H9 (cell line): Measurements from ENCODE around the gene SNED1. TPM values are rescaled to one million over a fixed set of nuclear protein-coding genes. Genes with fewer than 3 reads are reported as not detected.

Source experiments
- DNase-seq: peaks from one replicate; pipeline ENCODE4 v3.0.0-alpha.2; 2017
- H2AFZ ChIP-seq: one replicate; pipeline ENCODE4 v1.6.1; 2013; ENCODE audit warnings: mild to moderate bottlenecking, low read length, control low read depth, moderate library complexity
- H2AK5ac ChIP-seq: 2 replicates; pipeline ENCODE4 v1.6.1; 2013; ENCODE audit warnings: low read length, control low read depth, mixed read lengths; ENCODE audit not compliant: insufficient read length
- H2BK120ac ChIP-seq: one replicate; pipeline ENCODE4 v1.6.1; 2013; ENCODE audit warnings: low read depth, mild to moderate bottlenecking, low read length, control low read depth, inconsistent platforms; ENCODE audit not compliant: poor library complexity, severe bottlenecking
- H2BK12ac ChIP-seq: 2 replicates; pipeline ENCODE4 v1.6.1; 2013; ENCODE audit warnings: low read length, control low read depth, mixed read lengths, low read depth; ENCODE audit not compliant: insufficient read length
- H2BK15ac ChIP-seq: 2 replicates; pipeline ENCODE4 v1.6.1; 2013; ENCODE audit warnings: low read depth, low read length, control low read depth
- H2BK20ac ChIP-seq: one replicate; pipeline ENCODE4 v1.6.1; 2013; ENCODE audit warnings: low read depth, mild to moderate bottlenecking, low read length, control low read depth, inconsistent platforms; ENCODE audit not compliant: poor library complexity, severe bottlenecking
- H2BK5ac ChIP-seq: 2 replicates; pipeline ENCODE4 v1.6.1; 2013; ENCODE audit warnings: low read length, control low read depth, mixed read lengths; ENCODE audit not compliant: insufficient read length
- H3K14ac ChIP-seq: 2 replicates; pipeline ENCODE4 v1.6.1; 2013; ENCODE audit warnings: low read length, control low read depth; ENCODE audit not compliant: insufficient read depth
- H3K18ac ChIP-seq: 2 replicates; pipeline ENCODE4 v1.6.1; 2013; ENCODE audit warnings: low read depth, mild to moderate bottlenecking, mixed read lengths, low read length, control low read depth; ENCODE audit not compliant: insufficient read length
- H3K23ac ChIP-seq: 2 replicates; pipeline ENCODE4 v1.6.1; 2013; ENCODE audit warnings: low read length, control low read depth, mixed read lengths, low read depth; ENCODE audit not compliant: insufficient read length
- H3K23me2 ChIP-seq: 2 replicates; pipeline ENCODE4 v1.6.1; 2013; ENCODE audit warnings: low read depth, mild to moderate bottlenecking, mixed read lengths, low read length, control low read depth; ENCODE audit not compliant: insufficient read length, poor library complexity, severe bottlenecking
- H3K27ac ChIP-seq: 2 replicates; pipeline ENCODE4 v1.5.1; 2013; ENCODE audit warnings: low read length, control low read depth, mixed read lengths, low read depth; ENCODE audit not compliant: insufficient read length
- H3K27me3 ChIP-seq: 2 replicates; pipeline ENCODE4 v1.6.1; 2013; ENCODE audit warnings: low read length, control low read depth, inconsistent platforms; ENCODE audit not compliant: insufficient read depth
- H3K4ac ChIP-seq: 2 replicates; pipeline ENCODE4 v1.6.1; 2013; ENCODE audit warnings: low read depth, mild to moderate bottlenecking, control low read depth, inconsistent platforms, low read length, moderate library complexity
- H3K4me1 ChIP-seq: 2 replicates; pipeline ENCODE4 v1.6.1; 2013; ENCODE audit warnings: low read length, control low read depth, inconsistent platforms; ENCODE audit not compliant: insufficient read depth
- H3K4me2 ChIP-seq: 2 replicates; pipeline ENCODE4 v1.6.1; 2013; ENCODE audit warnings: low read length, control low read depth, mixed read lengths; ENCODE audit not compliant: insufficient read length, insufficient read depth
- H3K56ac ChIP-seq: 2 replicates; pipeline ENCODE4 v1.6.1; 2013; ENCODE audit warnings: low read depth, mild to moderate bottlenecking, mixed read lengths, low read length, control low read depth; ENCODE audit not compliant: insufficient read length
- H3K79me1 ChIP-seq: 2 replicates; pipeline ENCODE4 v1.6.1; 2013; ENCODE audit warnings: low read depth, mild to moderate bottlenecking, moderate library complexity, low read length, control low read depth, inconsistent platforms; ENCODE audit not compliant: insufficient read depth, poor library complexity, severe bottlenecking
- H3K79me2 ChIP-seq: 2 replicates; pipeline ENCODE4 v1.6.1; 2013; ENCODE audit warnings: low read length, control low read depth, inconsistent platforms; ENCODE audit not compliant: insufficient read depth
- H3K9ac ChIP-seq: 2 replicates; pipeline ENCODE4 v1.6.1; 2013; ENCODE audit warnings: low read length, control low read depth, mixed read lengths; ENCODE audit not compliant: insufficient read length; ENCODE audit errors: extremely low read depth
- H3K9me3 ChIP-seq: one replicate; pipeline ENCODE4 v1.6.1; 2013; ENCODE audit warnings: low read depth, low read length, inconsistent platforms; ENCODE audit not compliant: control insufficient read depth
- H3T11ph ChIP-seq: one replicate; pipeline ENCODE4 v1.6.1; 2013; ENCODE audit warnings: mild to moderate bottlenecking, low read length, control low read depth, inconsistent platforms
- H4K20me1 ChIP-seq: one replicate; pipeline ENCODE4 v1.6.1; 2013; ENCODE audit not compliant: control insufficient read depth, insufficient read length, insufficient read depth
- H4K5ac ChIP-seq: 2 replicates; pipeline ENCODE4 v1.6.1; 2013; ENCODE audit warnings: low read depth, mild to moderate bottlenecking, mixed read lengths, low read length, control low read depth; ENCODE audit not compliant: insufficient read length
- H4K8ac ChIP-seq: replicated peaks from 2 replicates; pipeline ENCODE4 v1.6.1; 2013; ENCODE audit warnings: low read length, control low read depth, mixed read lengths, low read depth; ENCODE audit not compliant: insufficient read length
- H4K91ac ChIP-seq: 2 replicates; pipeline ENCODE4 v1.6.1; 2013; ENCODE audit warnings: low read depth, mild to moderate bottlenecking, moderate library complexity, mixed read lengths, low read length, control low read depth; ENCODE audit not compliant: insufficient read length
- H3K27ac Mint-ChIP-seq, 3 experiments: 2 replicates in 2 of 3; 3 replicates in 1 of 3; pipeline ENCODE4 v1.8.0; 2020 to 2021; ENCODE audit warnings: mixed read lengths in 3 of 3, mild to moderate bottlenecking in 1 of 3, moderate library complexity in 1 of 3
- H3K27me3 Mint-ChIP-seq: 2 replicates; pipeline ENCODE4 v1.8.0; 2021; ENCODE audit warnings: low read depth, mild to moderate bottlenecking, moderate library complexity, mixed read lengths
- H3K36me3 Mint-ChIP-seq, 3 experiments: 2 replicates in 2 of 3; 3 replicates in 1 of 3; pipeline ENCODE4 v1.8.0; 2020 to 2021; ENCODE audit warnings: low read depth in 3 of 3, mixed read lengths in 3 of 3; ENCODE audit not compliant: insufficient read depth in 1 of 3
- H3K4me1 Mint-ChIP-seq, 2 experiments: 2 replicates each; pipeline ENCODE4 v1.8.0; 2020; ENCODE audit warnings: mixed read lengths in 2 of 2
- H3K4me3 Mint-ChIP-seq, 2 experiments: 2 replicates in 1 of 2; 3 replicates in 1 of 2; pipeline ENCODE4 v1.8.0; 2020 to 2021; ENCODE audit warnings: mild to moderate bottlenecking in 2 of 2, mixed read lengths in 2 of 2, moderate library complexity in 1 of 2
- H3K9me3 Mint-ChIP-seq, 2 experiments: 2 replicates in 1 of 2; 3 replicates in 1 of 2; pipeline ENCODE4 v1.8.0; 2020; ENCODE audit warnings: mild to moderate bottlenecking in 2 of 2, mixed read lengths in 2 of 2, moderate library complexity in 1 of 2
- WGBS: extraction: QIAGEN DNeasy Blood & Tissue Kit; methylation state at CpG from one replicate; pipeline ENCODE4 v1.1.7; 2013; ENCODE audit warnings: missing lambda C conversion rate, low lambda C conversion rate, mixed read lengths; ENCODE audit not compliant: insufficient read length; ENCODE audit errors: extremely low coverage; 5-methylcytosine and 5-hydroxymethylcytosine counted together
- total RNA-seq: library from RNA; stranded (reverse); gene quantifications from 2 replicates; pipeline ENCODE4 v1.2.1, GENCODE V29; 2021
- TF ChIP-seq, protein P1 (sequence below): fragments of 200-600 bp; sonication (generic); conservative IDR thresholded peaks from 3 replicates; pipeline ENCODE4 v1.8.0; 2021; ENCODE audit warnings: antibody characterized with exemption, mild to moderate bottlenecking

Gene SNED1
- total RNA-seq, 1 experiment from 2014 or later = 2.5 TPM

DNA sequence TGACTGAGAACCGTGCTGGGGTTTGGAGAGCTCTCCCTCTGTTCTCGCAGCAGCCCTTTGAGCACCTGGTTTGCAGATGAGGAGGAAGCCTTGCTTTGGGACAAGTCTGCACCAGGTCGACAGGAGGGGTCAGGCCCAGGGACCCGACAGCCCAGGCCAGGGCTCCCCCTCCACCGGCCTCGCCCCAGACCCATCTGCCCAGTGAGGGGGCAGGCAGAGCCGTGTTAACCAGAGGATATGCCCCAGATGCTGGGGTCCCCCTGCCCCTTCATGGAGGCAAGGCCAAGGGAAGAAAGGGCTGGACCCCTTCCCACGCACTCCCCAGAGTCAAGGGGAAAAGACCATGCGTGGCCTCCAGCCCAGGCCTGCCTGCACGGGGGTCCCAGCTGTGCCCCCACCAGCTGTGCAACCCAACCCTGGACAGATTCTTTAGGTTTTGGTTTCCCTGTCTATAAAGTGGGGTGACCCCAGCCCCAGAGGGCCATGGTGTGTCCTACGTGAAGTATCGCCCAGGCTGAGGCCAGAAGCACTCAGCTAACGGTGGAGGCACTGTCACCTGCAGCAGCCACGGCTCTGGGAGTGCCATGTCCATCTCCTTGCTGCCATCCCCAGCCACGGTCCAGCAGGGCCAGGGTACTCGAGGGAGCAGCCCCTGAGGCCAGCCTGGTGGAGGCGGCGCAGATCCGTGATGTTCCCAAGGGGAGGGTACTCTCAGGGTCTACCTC is 4.8 kb upstream of the SNED1 start:
- H3K79me1 ChIP-seq = no peaks in the 10 kb centered on the region
- no peak overlapping the region for H3K18ac ChIP-seq
- H3K27me3 ChIP-seq = no peaks in the 10 kb centered on the region
- H3K9ac ChIP-seq = no peak overlapping the region
- Mint-ChIP-seq H3K27ac (0 out of 7 replicates have a peak overlapping the region, but pooled peaks of 1 of the 3 experiments have one; percentile 18), H3K4me1 (peaks cover 0 to 4% of the 10 kb centered on the region in 2 experiments; a peak in 2 of 4 replicates), H3K9me3 (no peaks in the 10 kb centered on the region), H3K27me3 (peaks cover 11% of the 10 kb centered on the region), H3K4me3 (no peak overlapping the region), H3K36me3 (no peaks in the 10 kb centered on the region)
- H4K20me1 ChIP-seq = no peaks in the 10 kb centered on the region
- no peak overlapping the region for H2AFZ ChIP-seq
- H3K9me3 ChIP-seq = no peaks in the 10 kb centered on the region
- no peaks in the 10 kb centered on the region for H3K79me2 ChIP-seq
- H3K23ac ChIP-seq = no peak overlapping the region
- H4K91ac ChIP-seq = no peak overlapping the region
- peaks cover 3% of the 10 kb centered on the region for H3K23me2 ChIP-seq
- H3T11ph ChIP-seq = no peak overlapping the region
- H4K5ac ChIP-seq = no peak overlapping the region
- no peaks in the 10 kb centered on the region for H3K4me1 ChIP-seq
- TF ChIP-seq, protein P1, sequence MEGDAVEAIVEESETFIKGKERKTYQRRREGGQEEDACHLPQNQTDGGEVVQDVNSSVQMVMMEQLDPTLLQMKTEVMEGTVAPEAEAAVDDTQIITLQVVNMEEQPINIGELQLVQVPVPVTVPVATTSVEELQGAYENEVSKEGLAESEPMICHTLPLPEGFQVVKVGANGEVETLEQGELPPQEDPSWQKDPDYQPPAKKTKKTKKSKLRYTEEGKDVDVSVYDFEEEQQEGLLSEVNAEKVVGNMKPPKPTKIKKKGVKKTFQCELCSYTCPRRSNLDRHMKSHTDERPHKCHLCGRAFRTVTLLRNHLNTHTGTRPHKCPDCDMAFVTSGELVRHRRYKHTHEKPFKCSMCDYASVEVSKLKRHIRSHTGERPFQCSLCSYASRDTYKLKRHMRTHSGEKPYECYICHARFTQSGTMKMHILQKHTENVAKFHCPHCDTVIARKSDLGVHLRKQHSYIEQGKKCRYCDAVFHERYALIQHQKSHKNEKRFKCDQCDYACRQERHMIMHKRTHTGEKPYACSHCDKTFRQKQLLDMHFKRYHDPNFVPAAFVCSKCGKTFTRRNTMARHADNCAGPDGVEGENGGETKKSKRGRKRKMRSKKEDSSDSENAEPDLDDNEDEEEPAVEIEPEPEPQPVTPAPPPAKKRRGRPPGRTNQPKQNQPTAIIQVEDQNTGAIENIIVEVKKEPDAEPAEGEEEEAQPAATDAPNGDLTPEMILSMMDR = no peak
- no peak overlapping the region for H3K14ac ChIP-seq
- H2BK5ac ChIP-seq = no peak overlapping the region
- H2BK120ac ChIP-seq = no peak overlapping the region
- H3K4me2 ChIP-seq = no peak overlapping the region
- no peak overlapping the region for H2AK5ac ChIP-seq
- WGBS = no CpG with 5 or more reads among the region's 19 CpGs
- no peak overlapping the region for H3K56ac ChIP-seq
- no peak overlapping the region for H3K27ac ChIP-seq
- H2BK15ac ChIP-seq = no peak overlapping the region
- no peak overlapping the region for H3K4ac ChIP-seq
- no peak overlapping the region for H2BK12ac ChIP-seq
- DNase-seq = peak; percentile 21
- H2BK20ac ChIP-seq = no peak overlapping the region
- H4K8ac ChIP-seq = no peak overlapping the region
